ENCODE results near the gene IGFL2. TPM values are rescaled to one million over a fixed set of nuclear protein-coding genes. Genes with fewer than 3 reads are reported as not detected.

IGFL2 gene
- total RNA-seq, 1 experiment from 2014 or later, result not detected

DNA sequence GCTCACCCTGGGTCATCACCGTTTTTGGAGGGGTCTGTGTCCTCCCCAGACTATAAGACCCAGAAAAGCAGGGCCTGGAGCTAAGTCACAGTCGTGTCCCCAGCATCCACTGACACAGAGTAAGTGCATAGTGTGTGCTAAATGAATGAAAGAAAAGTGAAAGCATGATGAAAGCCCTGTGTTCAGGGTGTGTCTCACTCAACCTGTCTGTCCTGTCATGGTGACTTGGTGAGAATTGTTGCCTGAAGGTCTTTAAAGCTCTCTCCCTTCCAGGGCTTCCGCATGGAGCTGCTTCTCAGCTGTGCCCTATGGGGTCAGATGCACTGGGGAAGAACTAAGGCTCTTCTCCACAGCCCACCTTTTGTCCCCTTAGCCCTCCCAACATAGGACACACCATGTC, 61.0 kb downstream of the IGFL2 start (continued):
- TF ChIP-seq, protein P1, sequence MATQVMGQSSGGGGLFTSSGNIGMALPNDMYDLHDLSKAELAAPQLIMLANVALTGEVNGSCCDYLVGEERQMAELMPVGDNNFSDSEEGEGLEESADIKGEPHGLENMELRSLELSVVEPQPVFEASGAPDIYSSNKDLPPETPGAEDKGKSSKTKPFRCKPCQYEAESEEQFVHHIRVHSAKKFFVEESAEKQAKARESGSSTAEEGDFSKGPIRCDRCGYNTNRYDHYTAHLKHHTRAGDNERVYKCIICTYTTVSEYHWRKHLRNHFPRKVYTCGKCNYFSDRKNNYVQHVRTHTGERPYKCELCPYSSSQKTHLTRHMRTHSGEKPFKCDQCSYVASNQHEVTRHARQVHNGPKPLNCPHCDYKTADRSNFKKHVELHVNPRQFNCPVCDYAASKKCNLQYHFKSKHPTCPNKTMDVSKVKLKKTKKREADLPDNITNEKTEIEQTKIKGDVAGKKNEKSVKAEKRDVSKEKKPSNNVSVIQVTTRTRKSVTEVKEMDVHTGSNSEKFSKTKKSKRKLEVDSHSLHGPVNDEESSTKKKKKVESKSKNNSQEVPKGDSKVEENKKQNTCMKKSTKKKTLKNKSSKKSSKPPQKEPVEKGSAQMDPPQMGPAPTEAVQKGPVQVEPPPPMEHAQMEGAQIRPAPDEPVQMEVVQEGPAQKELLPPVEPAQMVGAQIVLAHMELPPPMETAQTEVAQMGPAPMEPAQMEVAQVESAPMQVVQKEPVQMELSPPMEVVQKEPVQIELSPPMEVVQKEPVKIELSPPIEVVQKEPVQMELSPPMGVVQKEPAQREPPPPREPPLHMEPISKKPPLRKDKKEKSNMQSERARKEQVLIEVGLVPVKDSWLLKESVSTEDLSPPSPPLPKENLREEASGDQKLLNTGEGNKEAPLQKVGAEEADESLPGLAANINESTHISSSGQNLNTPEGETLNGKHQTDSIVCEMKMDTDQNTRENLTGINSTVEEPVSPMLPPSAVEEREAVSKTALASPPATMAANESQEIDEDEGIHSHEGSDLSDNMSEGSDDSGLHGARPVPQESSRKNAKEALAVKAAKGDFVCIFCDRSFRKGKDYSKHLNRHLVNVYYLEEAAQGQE (IDR thresholded peaks at IDR 0.05; ENCODE audit: low read depth), result no peak
- no peak for TF ChIP-seq JUND (IDR thresholded peaks at IDR 0.05)

DNA sequence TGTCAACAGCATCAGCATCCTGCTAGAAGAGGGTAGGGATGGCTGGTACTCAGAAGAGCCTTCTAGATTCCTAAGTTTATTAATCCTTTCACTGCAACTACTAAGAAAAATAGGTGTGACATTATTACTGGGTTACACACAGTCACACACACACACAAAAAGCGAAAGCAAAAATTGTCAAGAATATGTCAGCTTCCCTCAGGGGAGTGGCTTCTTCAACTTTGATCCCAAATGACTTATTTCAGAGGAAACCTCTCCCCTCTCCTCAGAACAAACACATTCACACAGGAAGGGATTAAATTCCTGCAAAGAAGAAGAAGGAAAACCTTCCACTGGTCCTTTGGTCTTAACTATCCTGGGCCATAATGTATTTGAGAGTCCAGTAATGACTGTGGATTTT, 61.4 kb downstream of the IGFL2 start:
- ChIA-PET CTCF (no interaction called here), RAD21 (ENCODE audit: low non-redundant PET in 1 of 2, low total read pairs in 2 of 2, uncharacterized antibody in 2 of 2, unreplicated experiment in 2 of 2) (no interaction called here), POLR2A (no interaction called here)
- H3K36me3 ChIP-seq (ENCODE audit: control insufficient read depth in 1 of 2, insufficient read depth in 2 of 2, low read length in 2 of 2), result no peaks in the 10 kb centered on the region
- no peaks in the 10 kb centered on the region for H3K9me2 ChIP-seq (ENCODE audit: insufficient read depth)
- H3K9me3 ChIP-seq (ENCODE audit: control insufficient read depth in 1 of 2, insufficient read depth in 1 of 2, low read depth in 1 of 2, low read length in 2 of 2), result no peaks in the 10 kb centered on the region
- no peak overlapping the region for H3K27ac ChIP-seq (ENCODE audit: low read depth, low read length)
- TF ChIP-seq, protein P2, sequence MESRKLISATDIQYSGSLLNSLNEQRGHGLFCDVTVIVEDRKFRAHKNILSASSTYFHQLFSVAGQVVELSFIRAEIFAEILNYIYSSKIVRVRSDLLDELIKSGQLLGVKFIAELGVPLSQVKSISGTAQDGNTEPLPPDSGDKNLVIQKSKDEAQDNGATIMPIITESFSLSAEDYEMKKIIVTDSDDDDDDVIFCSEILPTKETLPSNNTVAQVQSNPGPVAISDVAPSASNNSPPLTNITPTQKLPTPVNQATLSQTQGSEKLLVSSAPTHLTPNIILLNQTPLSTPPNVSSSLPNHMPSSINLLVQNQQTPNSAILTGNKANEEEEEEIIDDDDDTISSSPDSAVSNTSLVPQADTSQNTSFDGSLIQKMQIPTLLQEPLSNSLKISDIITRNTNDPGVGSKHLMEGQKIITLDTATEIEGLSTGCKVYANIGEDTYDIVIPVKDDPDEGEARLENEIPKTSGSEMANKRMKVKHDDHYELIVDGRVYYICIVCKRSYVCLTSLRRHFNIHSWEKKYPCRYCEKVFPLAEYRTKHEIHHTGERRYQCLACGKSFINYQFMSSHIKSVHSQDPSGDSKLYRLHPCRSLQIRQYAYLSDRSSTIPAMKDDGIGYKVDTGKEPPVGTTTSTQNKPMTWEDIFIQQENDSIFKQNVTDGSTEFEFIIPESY (IDR thresholded peaks at IDR 0.05; ENCODE audit: extremely low read depth, insufficient replicate concordance, low read length), result no peak
- TF ChIP-seq SP1 (IDR thresholded peaks at IDR 0.05; ENCODE audit: low read depth), result no peak
- no peak for TF ChIP-seq ELF1 (IDR thresholded peaks at IDR 0.05; ENCODE audit: borderline replicate concordance, low read depth)
- TF ChIP-seq FOSL1 (IDR thresholded peaks at IDR 0.05; ENCODE audit: low read depth), result no peak
- TF ChIP-seq RAD21 (IDR thresholded peaks at IDR 0.05; ENCODE audit: low read depth), result no peak
- TF ChIP-seq JUND (IDR thresholded peaks at IDR 0.05), result no peak
- no peak for TF ChIP-seq CBX3 (IDR thresholded peaks at IDR 0.05; ENCODE audit: low read depth)
- TF ChIP-seq ZNF274 (IDR thresholded peaks at IDR 0.05; ENCODE audit: low read depth, low read length), result no peak
- no peak for TF ChIP-seq CEBPB (IDR thresholded peaks at IDR 0.05; ENCODE audit: low read depth)
- H3K9ac ChIP-seq (ENCODE audit: low read length), result no peak overlapping the region
- no peaks in the 10 kb centered on the region for H4K20me1 ChIP-seq (ENCODE audit: insufficient read depth)
- no peak overlapping the region for H2AFZ ChIP-seq (ENCODE audit: low read depth, low read length, poor library complexity, severe bottlenecking)
- H3K79me2 ChIP-seq (ENCODE audit: insufficient read depth, low read length), result no peaks in the 10 kb centered on the region
- H3K4me1 ChIP-seq (ENCODE audit: control insufficient read depth in 1 of 2, insufficient read depth in 2 of 2, low read length in 2 of 2), result peaks cover 27 to 61% of the 10 kb centered on the region in 2 experiments
- no peak for ATAC-seq
- BruUV-seq (replicated peaks), result no TSS peak
- intact Hi-C loops (cut with micrococcal nuclease), result no loop called here
- no peak overlapping the region for H3K4me3 ChIP-seq (replicated peaks in 1 of 2; ENCODE audit: low read depth in 1 of 2, low read length in 2 of 2)
- H3K27me3 ChIP-seq (ENCODE audit: insufficient read depth, low read length), result peaks cover 9% of the 10 kb centered on the region; the same call in 1 of the 2 replicates
- no peak for DNase-seq (ENCODE audit: low read depth, low spot score)
- H3K4me2 ChIP-seq (ENCODE audit: low read length), result no peak overlapping the region
